B cell (primary cell): Measurements from ENCODE around the gene DOCK4.

ENCODE experiments used
- EZH2 ChIP-seq: IDR thresholded peaks from 2 replicates; pipeline ENCODE4 v1.6.1; 2012; ENCODE audit warnings: borderline replicate concordance, low read depth, mild to moderate bottlenecking, moderate library complexity, low read length; ENCODE audit not compliant: insufficient read depth, poor library complexity, severe bottlenecking
- TF ChIP-seq, protein P1 (sequence below): fragments of 200-600 bp; IDR thresholded peaks from one replicate; pipeline ENCODE4 v1.8.0; 2022; ENCODE audit warnings: antibody characterized with exemption, mild to moderate bottlenecking

DNA sequence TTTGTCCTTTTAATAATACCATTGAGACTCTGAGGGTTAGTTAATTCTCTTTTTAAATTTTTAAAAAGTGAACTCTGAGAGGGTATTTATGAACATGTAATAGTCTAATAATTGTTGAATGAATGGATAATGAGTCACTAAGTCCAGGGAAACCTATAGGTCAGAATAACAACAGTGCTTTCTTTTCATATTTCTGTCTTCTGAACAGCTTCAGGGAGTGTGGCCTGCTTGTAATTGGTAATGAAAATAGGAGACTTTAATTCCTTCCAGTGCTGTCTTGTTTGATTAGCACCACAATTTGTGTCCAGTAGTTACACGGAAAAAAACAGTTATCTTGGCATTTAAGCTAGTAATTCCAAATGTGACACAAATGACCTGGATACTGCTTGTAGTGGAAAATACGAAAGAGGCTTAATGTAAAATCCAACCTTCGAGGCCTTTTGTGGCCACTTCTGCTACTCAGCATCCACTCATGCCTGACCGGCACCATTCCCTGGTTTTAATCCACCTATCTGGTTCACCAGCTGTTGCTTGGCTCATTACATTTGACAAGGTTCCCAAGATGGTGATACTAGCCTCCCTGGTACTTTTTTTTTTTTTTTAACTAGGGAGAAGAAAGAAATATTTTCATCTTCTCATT, 494.7 kb downstream of the DOCK4 start:
- TF ChIP-seq EZH2: no peak
- TF ChIP-seq, protein P1, sequence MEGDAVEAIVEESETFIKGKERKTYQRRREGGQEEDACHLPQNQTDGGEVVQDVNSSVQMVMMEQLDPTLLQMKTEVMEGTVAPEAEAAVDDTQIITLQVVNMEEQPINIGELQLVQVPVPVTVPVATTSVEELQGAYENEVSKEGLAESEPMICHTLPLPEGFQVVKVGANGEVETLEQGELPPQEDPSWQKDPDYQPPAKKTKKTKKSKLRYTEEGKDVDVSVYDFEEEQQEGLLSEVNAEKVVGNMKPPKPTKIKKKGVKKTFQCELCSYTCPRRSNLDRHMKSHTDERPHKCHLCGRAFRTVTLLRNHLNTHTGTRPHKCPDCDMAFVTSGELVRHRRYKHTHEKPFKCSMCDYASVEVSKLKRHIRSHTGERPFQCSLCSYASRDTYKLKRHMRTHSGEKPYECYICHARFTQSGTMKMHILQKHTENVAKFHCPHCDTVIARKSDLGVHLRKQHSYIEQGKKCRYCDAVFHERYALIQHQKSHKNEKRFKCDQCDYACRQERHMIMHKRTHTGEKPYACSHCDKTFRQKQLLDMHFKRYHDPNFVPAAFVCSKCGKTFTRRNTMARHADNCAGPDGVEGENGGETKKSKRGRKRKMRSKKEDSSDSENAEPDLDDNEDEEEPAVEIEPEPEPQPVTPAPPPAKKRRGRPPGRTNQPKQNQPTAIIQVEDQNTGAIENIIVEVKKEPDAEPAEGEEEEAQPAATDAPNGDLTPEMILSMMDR: no peak
